Transverse colon (tissue), 3 donors: ENCODE results near the gene DLX1.
"Not testable (repeated sequence)": the region's sequence is repeated elsewhere in the genome, so short reads cannot be mapped to it uniquely, and the experiment has no call there.

Experiments used
- CTCF ChIP-seq, 5 experiments: fragments of 200-600 bp in 3 of 5; fragments of 450-650 bp in 2 of 5; sonication (generic) in 3 of 5; IDR thresholded peaks; 1 replicate in 2 of 5; 2 replicates in 3 of 5; pipeline ENCODE4 v1.5.1; 2016 to 2017; ENCODE audit warnings: antibody characterized with exemption in 5 of 5, inconsistent platforms in 3 of 5, mild to moderate bottlenecking in 2 of 5, moderate library complexity in 1 of 5
- POLR2A ChIP-seq: fragments of 450-650 bp; IDR thresholded peaks from one replicate; pipeline ENCODE4 v1.6.1; 2016; ENCODE audit warnings: antibody characterized with exemption, mild to moderate bottlenecking, moderate library complexity

GRCh38 chr2:172138727-172139126 is 53.4 kb downstream of the DLX1 start:
- TF ChIP-seq CTCF (IDR thresholded peaks at IDR 0.05); POLR2A: not testable (repeated sequence)
